Calu3 (cell line): ENCODE data around the gene TSHR. TPM values are rescaled to one million over a fixed set of nuclear protein-coding genes. Genes with fewer than 3 reads are reported as not detected.

Experiments used
- BruUV-seq: library from RNA; stranded (reverse); fragments of 400-500 nt; replicated peaks from 2 replicates; lab custom pipeline; 2021; lab: Mats Ljungman, UMichigan
- CTCF ChIA-PET: fragments of 300-600 bp; sonication (Branson Sonifier 250); formaldehyde crosslinking; loops from one replicate; lab custom pipeline; 2022; ENCODE audit warnings: antibody characterized with exemption; lab: Charles Lee
- DNase-seq: peaks from one replicate; pipeline ENCODE4 v3.0.0; 2022
- H3K27ac Mint-ChIP-seq: one replicate; pipeline ENCODE4 v1.8.0; 2022; ENCODE audit warnings: mixed read lengths; ENCODE audit not compliant: unreplicated experiment
- H3K27me3 Mint-ChIP-seq: one replicate; pipeline ENCODE4 v1.8.0; 2022; ENCODE audit warnings: mixed read lengths; ENCODE audit not compliant: unreplicated experiment
- H3K36me3 Mint-ChIP-seq: one replicate; pipeline ENCODE4 v1.8.0; 2022; ENCODE audit warnings: mild to moderate bottlenecking, moderate library complexity, mixed read lengths; ENCODE audit not compliant: insufficient read depth, unreplicated experiment
- H3K4me1 Mint-ChIP-seq: one replicate; pipeline ENCODE4 v1.8.0; 2022; ENCODE audit warnings: mild to moderate bottlenecking, low read depth, mixed read lengths; ENCODE audit not compliant: unreplicated experiment
- H3K4me3 Mint-ChIP-seq: one replicate; pipeline ENCODE4 v1.8.0; 2022; ENCODE audit warnings: mild to moderate bottlenecking, low read depth, moderate library complexity, mixed read lengths; ENCODE audit not compliant: unreplicated experiment
- H3K9me3 Mint-ChIP-seq: one replicate; pipeline ENCODE4 v1.8.0; 2022; ENCODE audit warnings: low read depth, mixed read lengths; ENCODE audit not compliant: unreplicated experiment
- intact Hi-C: fragments of 100-400 bp; cut with micrococcal nuclease; formaldehyde crosslinking; loops from one replicate; pipeline ENCODE4 v1.10.0; 2022; ENCODE audit not compliant: unreplicated experiment
- total RNA-seq: library from RNA; stranded (reverse); gene quantifications from 2 replicates; pipeline ENCODE4 v1.2.3, GENCODE V29; 2022
- TF ChIP-seq, protein P1 (sequence below): fragments of 200-600 bp; IDR thresholded peaks from one replicate; pipeline ENCODE4 v1.8.0; 2022; ENCODE audit warnings: antibody characterized with exemption; ENCODE audit not compliant: unreplicated experiment

Gene TSHR
- total RNA-seq, 1 experiment from 2014 or later, result not detected

DNA sequence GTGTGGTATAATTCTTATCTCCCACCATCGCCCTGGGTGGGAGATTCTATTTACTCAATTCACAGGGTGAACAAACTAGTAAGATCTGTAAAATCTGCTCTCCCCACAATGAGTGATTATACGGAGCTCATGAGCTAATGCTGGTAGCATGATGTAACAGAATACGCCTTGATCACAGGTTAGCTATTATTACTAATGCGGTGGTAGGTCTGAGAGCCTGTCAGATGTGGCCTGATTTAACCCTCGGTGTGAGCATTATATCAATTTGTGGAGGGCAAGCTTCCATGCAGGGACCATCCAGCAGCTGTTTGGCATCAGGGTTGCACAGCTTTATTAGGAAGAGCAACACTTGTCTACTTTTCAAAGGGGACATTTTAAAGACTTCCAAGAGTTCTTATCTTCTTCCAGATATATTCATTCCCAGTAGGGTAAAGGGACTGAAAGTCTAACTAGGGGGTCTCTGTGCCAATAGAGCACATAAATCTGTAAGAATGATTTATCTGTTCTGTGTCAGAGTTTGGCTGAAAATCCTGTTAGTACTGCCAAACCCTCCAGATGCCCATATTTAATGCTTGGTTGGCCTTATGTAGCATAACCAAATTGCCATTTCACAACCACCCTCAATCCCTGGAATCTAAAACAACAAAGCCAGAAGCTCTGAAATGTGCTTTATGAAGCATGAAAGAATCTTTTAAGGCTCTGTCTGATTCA is 18.7 kb downstream of the TSHR start:
- no peaks in the 10 kb centered on the region for H3K9me3 Mint-ChIP-seq
- CTCF ChIA-PET, result interaction anchor here (0.8 kb wide), 1 partner anchor 9 kb away, joined by 3 read pairs; no protein-coding TSS in a partner anchor
- no peak for DNase-seq
- no peak overlapping the region for H3K27ac Mint-ChIP-seq
- intact Hi-C loops, result no loop called here
- TF ChIP-seq, protein P1, sequence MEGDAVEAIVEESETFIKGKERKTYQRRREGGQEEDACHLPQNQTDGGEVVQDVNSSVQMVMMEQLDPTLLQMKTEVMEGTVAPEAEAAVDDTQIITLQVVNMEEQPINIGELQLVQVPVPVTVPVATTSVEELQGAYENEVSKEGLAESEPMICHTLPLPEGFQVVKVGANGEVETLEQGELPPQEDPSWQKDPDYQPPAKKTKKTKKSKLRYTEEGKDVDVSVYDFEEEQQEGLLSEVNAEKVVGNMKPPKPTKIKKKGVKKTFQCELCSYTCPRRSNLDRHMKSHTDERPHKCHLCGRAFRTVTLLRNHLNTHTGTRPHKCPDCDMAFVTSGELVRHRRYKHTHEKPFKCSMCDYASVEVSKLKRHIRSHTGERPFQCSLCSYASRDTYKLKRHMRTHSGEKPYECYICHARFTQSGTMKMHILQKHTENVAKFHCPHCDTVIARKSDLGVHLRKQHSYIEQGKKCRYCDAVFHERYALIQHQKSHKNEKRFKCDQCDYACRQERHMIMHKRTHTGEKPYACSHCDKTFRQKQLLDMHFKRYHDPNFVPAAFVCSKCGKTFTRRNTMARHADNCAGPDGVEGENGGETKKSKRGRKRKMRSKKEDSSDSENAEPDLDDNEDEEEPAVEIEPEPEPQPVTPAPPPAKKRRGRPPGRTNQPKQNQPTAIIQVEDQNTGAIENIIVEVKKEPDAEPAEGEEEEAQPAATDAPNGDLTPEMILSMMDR, result no peak
- H3K27me3 Mint-ChIP-seq, result peaks cover 64% of the 10 kb centered on the region
- no TSS peak for BruUV-seq
- H3K36me3 Mint-ChIP-seq, result no peaks in the 10 kb centered on the region
- H3K4me3 Mint-ChIP-seq, result no peak overlapping the region
- no peaks in the 10 kb centered on the region for H3K4me1 Mint-ChIP-seq

DNA sequence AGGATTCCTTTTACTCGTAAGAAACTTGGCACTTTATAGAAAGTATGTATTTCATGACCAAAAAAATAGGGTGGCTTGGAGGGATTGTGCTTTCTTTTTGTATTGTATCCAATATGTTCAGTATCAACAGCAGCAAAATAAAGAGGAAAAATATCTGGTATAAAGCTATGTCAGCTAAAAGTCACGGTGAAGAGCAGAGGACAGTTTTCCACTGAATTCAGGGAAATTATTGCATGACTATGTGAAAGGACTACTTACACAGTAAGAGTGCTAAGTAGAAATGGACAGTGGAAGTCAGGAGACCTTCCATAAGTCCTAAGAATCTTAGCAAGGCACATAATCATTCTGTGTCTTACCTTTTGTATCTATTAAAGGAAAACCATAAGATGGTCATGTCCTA is 19.3 kb downstream of the TSHR start:
- no peaks in the 10 kb centered on the region for H3K4me1 Mint-ChIP-seq
- intact Hi-C loops, result no loop called here
- CTCF ChIA-PET, result no interaction called here
- BruUV-seq, result no TSS peak
- TF ChIP-seq, protein P1, result no peak
- H3K27ac Mint-ChIP-seq, result no peak overlapping the region
- DNase-seq, result no peak
- peaks cover 64% of the 10 kb centered on the region for H3K27me3 Mint-ChIP-seq
- H3K4me3 Mint-ChIP-seq, result no peak overlapping the region
- H3K36me3 Mint-ChIP-seq, result no peaks in the 10 kb centered on the region
- H3K9me3 Mint-ChIP-seq, result no peaks in the 10 kb centered on the region

DNA sequence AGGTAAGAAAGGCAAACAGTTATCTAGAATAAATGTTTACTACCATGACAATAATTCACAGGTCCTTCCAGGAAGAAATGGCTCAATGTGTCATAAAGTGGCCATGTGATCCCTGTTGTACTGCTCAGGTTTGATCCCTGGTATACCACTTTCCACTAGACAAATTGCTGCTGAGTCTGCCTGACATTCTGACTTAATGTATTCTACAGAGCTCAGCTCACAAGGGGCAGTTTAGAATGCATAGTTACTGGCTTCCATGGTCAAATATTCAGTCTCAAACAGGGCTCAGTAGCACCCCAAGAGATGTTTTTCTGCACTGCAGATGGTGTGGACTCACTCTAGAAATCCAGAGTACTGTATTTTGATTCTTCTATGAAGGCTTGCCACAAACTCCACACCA is 21.8 kb downstream of the TSHR start:
- no peak overlapping the region for H3K27ac Mint-ChIP-seq
- H3K4me1 Mint-ChIP-seq, result no peaks in the 10 kb centered on the region
- TF ChIP-seq, protein P1, result no peak
- no peak overlapping the region for H3K4me3 Mint-ChIP-seq
- H3K27me3 Mint-ChIP-seq, result peaks cover 82% of the 10 kb centered on the region
- no TSS peak for BruUV-seq
- no peak for DNase-seq
- CTCF ChIA-PET, result no interaction called here
- H3K9me3 Mint-ChIP-seq, result no peaks in the 10 kb centered on the region
- intact Hi-C loops, result no loop called here
- H3K36me3 Mint-ChIP-seq, result no peaks in the 10 kb centered on the region

DNA sequence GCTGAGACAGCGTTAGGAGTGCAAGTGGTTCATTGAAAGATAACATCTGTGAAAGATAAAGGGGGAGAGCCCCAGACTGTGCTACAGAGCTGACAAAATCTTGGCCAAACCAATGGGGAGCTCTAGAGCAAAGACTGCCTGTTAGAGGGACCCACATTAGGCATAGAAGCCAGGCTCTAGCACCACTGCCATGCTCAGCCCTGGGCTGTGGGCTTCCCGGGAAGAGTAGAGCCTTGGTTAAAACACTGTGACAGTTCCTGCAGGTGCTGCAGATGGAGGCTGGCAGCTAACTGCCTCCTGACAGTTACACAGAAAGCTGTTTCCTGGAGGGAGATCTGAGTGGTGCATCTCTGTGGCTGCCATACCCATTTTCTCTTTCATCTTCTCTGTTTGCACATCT is 23.0 kb downstream of the TSHR start:
- BruUV-seq, result no TSS peak

More for the DNA sequence above, 23.0 kb downstream of the TSHR start:
- H3K4me3 Mint-ChIP-seq, result no peak overlapping the region
- peaks cover 81% of the 10 kb centered on the region for H3K27me3 Mint-ChIP-seq
- CTCF ChIA-PET, result no interaction called here
- intact Hi-C loops, result no loop called here
- TF ChIP-seq, protein P1, result no peak
- H3K9me3 Mint-ChIP-seq, result no peaks in the 10 kb centered on the region
- no peak for DNase-seq
- no peaks in the 10 kb centered on the region for H3K36me3 Mint-ChIP-seq
- H3K27ac Mint-ChIP-seq, result no peak overlapping the region
- no peaks in the 10 kb centered on the region for H3K4me1 Mint-ChIP-seq
